CD8-positive, alpha-beta memory T cell (primary cell): ENCODE data around the gene VASH2. TPM values are rescaled to one million over a fixed set of nuclear protein-coding genes. Genes with fewer than 3 reads are reported as not detected.
"Not testable (repeated sequence)": the region's sequence is repeated elsewhere in the genome, so short reads cannot be mapped to it uniquely, and the experiment has no call there.

Experiments
- CTCF ChIA-PET: fragments of 350-600 bp; sonication (Branson Sonifier 250); formaldehyde crosslinking; loops from one replicate; lab custom pipeline; 2021; ENCODE audit warnings: antibody characterized with exemption; lab: Charles Lee
- POLR2A ChIA-PET: fragments of 350-600 bp; sonication (Branson Sonifier 250); formaldehyde crosslinking; loops from one replicate; lab custom pipeline; 2021; ENCODE audit warnings: antibody characterized with exemption; lab: Charles Lee
- DNase-seq, 5 donors: peaks; one replicate each; pipeline versions ENCODE4 v3.0.0 to v3.0.0-alpha.2; 2020 to 2022; ENCODE audit warnings: mixed read lengths in 1 of 5
- H3K27ac ChIP-seq: one replicate; pipeline ENCODE4 v1.7.0; 2013; ENCODE audit warnings: low read depth, mild to moderate bottlenecking, low read length, moderate library complexity
- H3K27me3 ChIP-seq: 2 replicates; pipeline ENCODE4 v1.7.0; 2013; ENCODE audit warnings: low read length, mild to moderate bottlenecking; ENCODE audit not compliant: insufficient read depth, poor library complexity, severe bottlenecking
- H3K36me3 ChIP-seq: 2 replicates; pipeline ENCODE4 v1.7.0; 2013; ENCODE audit warnings: mild to moderate bottlenecking, low read length, moderate library complexity; ENCODE audit not compliant: insufficient read depth
- H3K4me1 ChIP-seq: 2 replicates; pipeline ENCODE4 v1.7.0; 2013; ENCODE audit warnings: mild to moderate bottlenecking, low read length, moderate library complexity; ENCODE audit not compliant: insufficient read depth
- H3K4me3 ChIP-seq: 2 replicates; pipeline ENCODE4 v1.7.0; 2013; ENCODE audit warnings: mild to moderate bottlenecking, low read length
- H3K9me3 ChIP-seq: 2 replicates; pipeline ENCODE4 v1.7.0; 2013; ENCODE audit warnings: mild to moderate bottlenecking, low read length
- H3K27ac Mint-ChIP-seq, 8 donors: one replicate each; pipeline ENCODE4 v1.8.0; 2020 to 2021; ENCODE audit warnings: mixed read lengths in 8 of 8, mild to moderate bottlenecking in 6 of 8, inconsistent platforms in 3 of 8, moderate library complexity in 3 of 8
- H3K27me3 Mint-ChIP-seq, 2 donors: one replicate each; pipeline ENCODE4 v1.8.0; 2020 to 2021; ENCODE audit warnings: mixed read lengths in 2 of 2, mild to moderate bottlenecking in 1 of 2, moderate library complexity in 1 of 2
- H3K36me3 Mint-ChIP-seq, 3 donors: one replicate each; pipeline ENCODE4 v1.8.0; 2020 to 2021; ENCODE audit warnings: mixed read lengths in 3 of 3, inconsistent platforms in 1 of 3, mild to moderate bottlenecking in 1 of 3
- H3K4me1 Mint-ChIP-seq, 3 donors: one replicate each; pipeline ENCODE4 v1.8.0; 2020 to 2021; ENCODE audit warnings: mixed read lengths in 3 of 3, inconsistent platforms in 1 of 3, mild to moderate bottlenecking in 1 of 3
- H3K4me3 Mint-ChIP-seq, 7 donors: one replicate each; pipeline ENCODE4 v1.8.0; 2020 to 2021; ENCODE audit warnings: mixed read lengths in 7 of 7, mild to moderate bottlenecking in 6 of 7, moderate library complexity in 4 of 7, inconsistent platforms in 2 of 7
- H3K9me3 Mint-ChIP-seq, 5 donors: one replicate each; pipeline ENCODE4 v1.8.0; 2020 to 2022; ENCODE audit warnings: mixed read lengths in 5 of 5, mild to moderate bottlenecking in 3 of 5, moderate library complexity in 2 of 5, inconsistent platforms in 1 of 5
- polyA plus RNA-seq: library from polyadenylated mRNA; unstranded; fragments of 300-500 nt; fragmentation: Illumina TruSeq; gene quantifications from one replicate; pipeline ENCODE4 v1.2.3, GENCODE V29; 2021
- total RNA-seq, 2 experiments: library from RNA; stranded (reverse); gene quantifications; one replicate each; pipeline ENCODE4 v1.2.3, GENCODE V29; 2021

Gene VASH2
- total and polyA plus RNA-seq, 3 experiments from 2014 or later = 0.07 to 0.18 TPM; not detected in 1

GRCh38 chr1:212913638-212914037 lies 36.7 kb upstream of the VASH2 start:
- DNase-seq, H3K27me3 ChIP-seq, H3K36me3 Mint-ChIP-seq, POLR2A ChIA-PET, H3K4me1 Mint-ChIP-seq, H3K36me3 ChIP-seq, H3K4me3 ChIP-seq, H3K4me1 ChIP-seq, CTCF ChIA-PET, H3K27ac ChIP-seq, H3K9me3 Mint-ChIP-seq, H3K4me3 Mint-ChIP-seq, H3K27ac Mint-ChIP-seq, H3K9me3 ChIP-seq: not testable (repeated sequence)
- peaks cover 10 to 18% of the 10 kb centered on the region in 2 donors for H3K27me3 Mint-ChIP-seq

- CTCF ChIA-PET, H3K27me3 ChIP-seq, DNase-seq, H3K4me1 ChIP-seq, H3K36me3 Mint-ChIP-seq, H3K4me1 Mint-ChIP-seq, H3K4me3 ChIP-seq, H3K9me3 Mint-ChIP-seq, H3K27ac ChIP-seq, H3K4me3 Mint-ChIP-seq, POLR2A ChIA-PET, H3K9me3 ChIP-seq, H3K36me3 ChIP-seq, H3K27ac Mint-ChIP-seq: not testable (repeated sequence)
- peaks cover 10 to 23% of the 10 kb centered on the region in 2 donors for H3K27me3 Mint-ChIP-seq
Observed at GRCh38 chr1:212914110-212914509, 36.2 kb upstream of the VASH2 start.

GRCh38 chr1:212914789-212915188 lies 35.6 kb upstream of the VASH2 start:
- no peak for DNase-seq
- Histone ChIP-seq H3K4me3 (no peak overlapping the region), H3K36me3 (no peaks in the 10 kb centered on the region), H3K9me3 (no peaks in the 10 kb centered on the region), H3K27me3 (no peaks in the 10 kb centered on the region), H3K27ac (no peak overlapping the region), H3K4me1 (no peaks in the 10 kb centered on the region)
- Mint-ChIP-seq H3K27me3 (peaks cover 10 to 26% of the 10 kb centered on the region in 2 donors), H3K9me3 (no peaks in the 10 kb centered on the region), H3K4me3 (no peak overlapping the region), H3K27ac (no peak overlapping the region), H3K4me1 (peaks cover 0 to 4% (median 0%) of the 10 kb centered on the region in 3 donors), H3K36me3 (no peaks in the 10 kb centered on the region)
- ChIA-PET CTCF (no interaction called here), POLR2A (no interaction called here)

- no peaks in the 10 kb centered on the region for H3K36me3 Mint-ChIP-seq
- no peaks in the 10 kb centered on the region for H3K9me3 Mint-ChIP-seq
- no peaks in the 10 kb centered on the region for H3K27me3 ChIP-seq
- CTCF ChIA-PET = no interaction called here
- no peak overlapping the region for H3K27ac Mint-ChIP-seq
- DNase-seq = no peak
- POLR2A ChIA-PET = no interaction called here
- H3K4me3 ChIP-seq = no peak overlapping the region
- H3K36me3 ChIP-seq = no peaks in the 10 kb centered on the region
- no peaks in the 10 kb centered on the region for H3K4me1 ChIP-seq
- H3K27ac ChIP-seq = no peak overlapping the region
- peaks cover 0 to 4% (median 0%) of the 10 kb centered on the region in 3 donors for H3K4me1 Mint-ChIP-seq
- no peak overlapping the region for H3K4me3 Mint-ChIP-seq
- peaks cover 10 to 26% of the 10 kb centered on the region in 2 donors for H3K27me3 Mint-ChIP-seq
- no peaks in the 10 kb centered on the region for H3K9me3 ChIP-seq
Observed at GRCh38 chr1:212915245-212916091, 34.9 kb upstream of the VASH2 start.

- H3K27ac Mint-ChIP-seq = peak overlapping the region in 2 of 8 donors; percentile 52 to 78
- Histone ChIP-seq H3K4me1 (no peaks in the 10 kb centered on the region), H3K4me3 (no peak overlapping the region), H3K36me3 (no peaks in the 10 kb centered on the region), H3K27me3 (no peaks in the 10 kb centered on the region), H3K9me3 (no peaks in the 10 kb centered on the region), H3K27ac (no peak overlapping the region)
- CTCF ChIA-PET = no interaction called here
- POLR2A ChIA-PET = no interaction called here
- H3K4me3 Mint-ChIP-seq = no peak overlapping the region
- H3K4me1 Mint-ChIP-seq = peaks cover 0 to 4% (median 0%) of the 10 kb centered on the region in 3 donors
- H3K36me3 Mint-ChIP-seq = no peaks in the 10 kb centered on the region
- no peak for DNase-seq
- H3K9me3 Mint-ChIP-seq = no peaks in the 10 kb centered on the region
- peaks cover 10 to 31% of the 10 kb centered on the region in 2 donors for H3K27me3 Mint-ChIP-seq
Observed at GRCh38 chr1:212916481-212917133, 33.7 kb upstream of the VASH2 start.

GRCh38 chr1:212917134-212917485 lies 33.2 kb upstream of the VASH2 start:
- Mint-ChIP-seq H3K4me1 (peaks cover 0 to 4% (median 0%) of the 10 kb centered on the region in 3 donors), H3K36me3 (no peaks in the 10 kb centered on the region), H3K9me3 (no peaks in the 10 kb centered on the region), H3K4me3 (no peak overlapping the region), H3K27ac (peak overlapping the region in 2 of 8 donors; percentile 52 to 78), H3K27me3 (peaks cover 9 to 31% of the 10 kb centered on the region in 2 donors)
- H3K27me3 ChIP-seq = no peaks in the 10 kb centered on the region
- no peaks in the 10 kb centered on the region for H3K9me3 ChIP-seq
- ChIA-PET POLR2A (no interaction called here), CTCF (no interaction called here)
- no peaks in the 10 kb centered on the region for H3K36me3 ChIP-seq
- no peak for DNase-seq
- H3K4me1 ChIP-seq = no peaks in the 10 kb centered on the region
- H3K4me3 ChIP-seq = no peak overlapping the region
- no peak overlapping the region for H3K27ac ChIP-seq

- ChIA-PET POLR2A (no interaction called here), CTCF (no interaction called here)
- no peaks in the 10 kb centered on the region for H3K9me3 ChIP-seq
- Mint-ChIP-seq H3K27me3 (peaks cover 9 to 35% of the 10 kb centered on the region in 2 donors), H3K27ac (no peak overlapping the region), H3K4me3 (no peak overlapping the region), H3K9me3 (no peaks in the 10 kb centered on the region), H3K4me1 (peaks cover 0 to 4% (median 0%) of the 10 kb centered on the region in 3 donors), H3K36me3 (no peaks in the 10 kb centered on the region)
- no peak overlapping the region for H3K4me3 ChIP-seq
- no peak for DNase-seq
- H3K27me3 ChIP-seq = no peaks in the 10 kb centered on the region
- H3K36me3 ChIP-seq = no peaks in the 10 kb centered on the region
- H3K4me1 ChIP-seq = no peaks in the 10 kb centered on the region
- no peak overlapping the region for H3K27ac ChIP-seq
Observed at GRCh38 chr1:212917858-212918257, 32.5 kb upstream of the VASH2 start.

- H3K27ac Mint-ChIP-seq = no peak overlapping the region
- peaks cover 0 to 4% (median 0%) of the 10 kb centered on the region in 3 donors for H3K4me1 Mint-ChIP-seq
- no peaks in the 10 kb centered on the region for H3K36me3 Mint-ChIP-seq
- DNase-seq = no peak
- H3K9me3 Mint-ChIP-seq = no peaks in the 10 kb centered on the region
- Histone ChIP-seq H3K4me1 (no peaks in the 10 kb centered on the region), H3K36me3 (no peaks in the 10 kb centered on the region), H3K27ac (no peak overlapping the region), H3K9me3 (no peaks in the 10 kb centered on the region), H3K4me3 (no peak overlapping the region), H3K27me3 (no peaks in the 10 kb centered on the region)
- CTCF ChIA-PET = no interaction called here
- H3K4me3 Mint-ChIP-seq = no peak overlapping the region
- peaks cover 10 to 39% of the 10 kb centered on the region in 2 donors for H3K27me3 Mint-ChIP-seq
- POLR2A ChIA-PET = no interaction called here
Observed at GRCh38 chr1:212918824-212919223, 31.5 kb upstream of the VASH2 start.
